Activated CD4-positive, alpha-beta T cell treated with anti-CD3 and anti-CD28 coated beads, Interleukin-2, amount 50 U/mL, for 4 hours (primary cell): ENCODE data around the gene GCC1.
"Not testable (repeated sequence)": the region's sequence is repeated elsewhere in the genome, so short reads cannot be mapped to it uniquely, and the experiment has no call there.

Experiments
- DNase-seq, 2 experiments: peaks; one replicate each; pipeline ENCODE4 v3.0.0-alpha.2; 2020

The GCC1 gene

DNA sequence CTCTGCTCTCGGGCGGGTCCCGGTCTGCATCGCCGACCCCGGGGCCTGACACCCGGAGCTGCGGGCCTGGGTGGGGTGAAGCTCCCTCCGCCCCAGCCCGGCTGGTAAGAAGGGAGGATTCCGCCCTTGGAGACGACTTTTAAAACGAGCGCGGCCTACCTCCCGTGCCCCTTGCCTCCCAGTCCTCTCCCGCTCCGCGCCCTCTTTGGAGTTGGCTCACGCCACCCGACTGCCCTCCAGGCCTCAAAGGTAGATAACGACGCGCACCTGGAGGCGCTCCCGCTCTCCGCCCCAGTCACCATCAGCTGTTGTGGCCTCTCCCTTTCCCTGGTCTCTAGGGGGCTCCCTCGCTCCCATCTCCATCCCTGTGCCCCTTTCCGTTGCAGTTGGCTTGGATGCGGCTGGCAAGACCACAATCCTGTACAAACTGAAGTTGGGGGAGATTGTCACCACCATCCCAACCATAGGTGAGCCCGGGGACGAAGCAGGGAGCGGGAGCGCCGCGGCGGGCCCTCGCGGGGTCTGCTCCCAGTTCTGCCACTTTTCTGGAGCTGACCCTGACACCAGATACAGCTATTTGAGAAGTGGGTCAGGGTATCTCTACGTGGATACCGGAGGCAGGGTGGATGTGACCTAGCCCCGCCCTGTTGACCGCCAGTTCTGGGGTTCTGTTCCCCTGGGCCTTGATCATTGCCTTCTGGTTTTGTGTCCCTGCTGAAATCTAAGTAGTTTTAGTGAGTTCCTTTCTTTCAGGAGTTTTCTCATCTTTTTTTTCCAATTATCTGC, 3.5 kb upstream of the GCC1 start:
- peak in 1 of 2 experiments; percentile 6 for DNase-seq

DNA sequence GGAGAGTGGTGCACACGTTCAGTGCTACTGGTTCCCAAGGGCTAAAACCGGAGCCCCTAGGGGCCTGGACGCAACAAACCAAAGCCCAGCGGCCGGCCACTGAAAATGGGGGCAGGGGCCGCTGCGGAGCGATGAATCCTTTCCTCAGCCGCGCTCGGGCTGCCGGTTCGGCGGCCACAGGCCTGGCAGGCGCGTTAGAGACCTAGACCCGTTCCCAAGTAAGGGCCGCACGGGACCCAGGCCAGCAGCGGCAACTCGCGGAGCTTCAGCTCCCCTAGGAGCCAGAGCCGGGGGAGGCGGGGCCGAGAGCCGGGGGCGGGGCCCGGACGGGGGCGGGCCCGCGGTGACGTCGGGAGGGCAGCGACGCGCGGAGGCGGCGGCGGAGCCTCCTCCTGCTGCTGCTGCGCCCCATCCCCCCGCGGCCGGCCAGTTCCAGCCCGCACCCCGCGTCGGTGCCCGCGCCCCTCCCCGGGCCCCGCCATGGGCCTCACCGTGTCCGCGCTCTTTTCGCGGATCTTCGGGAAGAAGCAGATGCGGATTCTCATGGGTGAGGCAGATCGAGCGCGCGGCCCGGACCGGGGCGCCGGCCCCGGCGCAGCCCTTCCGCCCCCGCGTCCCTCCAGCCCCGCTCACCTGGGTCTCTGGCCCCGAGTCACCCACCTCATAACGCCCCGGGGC, 2.8 kb upstream of the GCC1 start, which contains the start of gene ARF5:
TSS of gene ARF5 (plus strand) at position 393 of the 678 bp plus-strand sequence. CDS start at position 481, 88 bp downstream.
- peak; percentile 82 to 84 for DNase-seq

DNA sequence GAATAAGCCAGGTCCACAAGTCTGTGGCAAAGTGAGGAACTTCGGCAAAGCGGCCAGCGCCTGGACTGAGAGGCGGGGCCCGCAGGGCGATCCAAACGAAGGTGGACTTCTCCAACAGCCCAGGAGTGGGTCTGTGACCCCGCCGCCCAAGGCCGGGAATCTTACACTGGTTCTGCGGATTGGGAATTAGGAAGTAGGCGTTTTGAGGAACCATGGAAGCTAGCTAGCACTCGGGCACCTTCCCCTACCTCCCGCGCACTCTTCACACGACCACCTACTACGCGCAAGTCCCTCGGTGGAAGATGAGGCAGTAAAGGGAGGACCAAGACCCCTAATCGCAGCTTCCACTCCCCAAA, 2.2 kb upstream of the GCC1 start:
- no peak for DNase-seq

DNA sequence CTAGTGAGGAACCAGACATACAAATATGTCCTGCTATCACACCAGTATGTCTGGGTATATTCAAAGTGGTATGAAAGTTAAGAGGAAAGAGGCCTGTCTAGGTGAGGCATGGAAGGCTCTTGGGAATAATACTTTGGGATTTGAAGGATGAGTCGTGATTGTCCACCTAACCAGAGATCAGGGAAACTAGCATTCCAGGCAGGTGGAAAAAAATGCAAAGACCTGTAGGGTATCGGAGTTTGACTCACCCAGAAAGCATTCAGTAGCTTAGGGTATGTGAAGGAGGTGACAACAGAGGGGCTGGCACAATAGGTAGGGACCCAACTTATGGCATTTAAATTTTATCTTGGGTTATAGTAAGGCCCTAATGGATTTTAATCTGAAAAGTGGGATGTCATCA, 950 bp upstream of the GCC1 start:
- no peak for DNase-seq

DNA sequence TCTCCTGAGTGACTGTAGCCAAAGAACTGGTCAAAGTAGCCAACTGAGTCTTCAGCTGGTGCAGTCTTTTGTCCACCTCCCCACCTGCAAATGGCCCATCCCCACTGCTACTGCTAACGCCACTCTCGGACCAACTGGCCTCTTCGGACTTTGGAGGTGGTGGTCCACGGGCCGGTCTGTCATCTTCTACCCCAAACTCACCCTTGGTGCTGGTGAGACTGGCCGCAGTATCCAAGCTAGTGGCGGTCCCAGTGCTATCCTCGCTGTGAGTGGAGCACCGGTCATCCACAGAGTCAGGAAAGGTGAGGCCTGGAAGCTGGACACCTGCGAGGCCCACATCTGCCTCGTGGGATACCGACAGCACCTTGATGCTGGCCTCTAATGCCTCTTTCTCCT, 750 bp downstream of the GCC1 start:
- no peak for DNase-seq

DNA sequence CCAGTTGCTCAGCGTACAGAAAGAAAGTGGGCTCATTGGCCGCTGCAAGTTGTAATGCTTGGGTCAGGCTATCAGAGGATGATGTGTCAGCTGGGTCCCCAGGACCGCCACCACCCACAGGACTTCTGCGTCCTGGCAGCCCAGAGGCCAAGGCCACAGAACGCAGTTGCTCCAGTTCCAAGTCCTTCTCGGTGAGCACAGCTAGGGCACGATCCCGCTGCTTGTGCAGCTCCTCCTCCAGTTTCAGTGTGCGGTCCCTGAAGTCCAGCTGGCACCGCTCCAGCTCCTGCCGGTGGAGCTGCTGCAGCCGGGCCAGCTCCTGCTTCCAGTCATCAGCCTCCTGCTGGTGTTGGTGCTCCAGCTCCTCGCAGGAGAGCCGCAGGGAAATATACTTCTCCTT, 3.0 kb downstream of the GCC1 start:
- no peak for DNase-seq

DNA sequence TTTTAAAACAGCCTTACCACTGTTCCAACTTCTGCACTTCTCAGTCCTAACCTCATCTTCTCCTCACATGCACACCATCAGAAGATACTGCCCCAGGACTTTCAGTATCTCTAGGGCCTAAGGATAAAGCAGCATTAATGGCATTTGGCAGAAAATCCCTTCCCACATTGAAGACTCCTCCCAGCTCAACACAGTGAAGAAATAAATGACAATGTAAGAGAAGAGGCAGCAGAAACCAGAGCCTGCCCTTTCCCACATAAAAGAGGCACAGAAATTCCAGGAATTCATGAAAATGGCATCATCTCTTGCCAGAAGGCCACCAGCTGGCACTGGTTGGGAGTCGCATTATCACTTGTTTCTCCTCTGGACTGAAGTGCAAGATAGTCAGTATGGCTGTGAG, 3.7 kb downstream of the GCC1 start:
- no peak for DNase-seq

DNA sequence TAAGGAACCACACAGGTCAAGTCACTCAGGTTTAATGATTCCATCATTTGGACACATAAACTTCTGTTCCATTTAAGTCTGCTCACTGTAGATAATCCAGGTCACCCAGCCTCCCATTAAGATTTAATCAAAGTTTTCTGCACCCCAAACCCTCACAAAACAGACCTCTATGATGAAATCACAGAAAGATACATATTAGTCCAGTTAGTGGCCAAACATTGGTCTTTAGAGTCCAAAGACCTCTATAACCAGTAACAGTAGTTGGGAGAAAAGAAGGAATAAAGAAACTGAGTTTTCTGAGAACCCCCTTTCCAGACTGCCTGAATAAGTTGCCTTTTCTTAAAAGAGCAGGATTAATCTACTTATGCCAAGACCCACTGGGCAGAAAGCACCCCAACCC, 4.8 kb downstream of the GCC1 start:
- DNase-seq, result no peak

DNA sequence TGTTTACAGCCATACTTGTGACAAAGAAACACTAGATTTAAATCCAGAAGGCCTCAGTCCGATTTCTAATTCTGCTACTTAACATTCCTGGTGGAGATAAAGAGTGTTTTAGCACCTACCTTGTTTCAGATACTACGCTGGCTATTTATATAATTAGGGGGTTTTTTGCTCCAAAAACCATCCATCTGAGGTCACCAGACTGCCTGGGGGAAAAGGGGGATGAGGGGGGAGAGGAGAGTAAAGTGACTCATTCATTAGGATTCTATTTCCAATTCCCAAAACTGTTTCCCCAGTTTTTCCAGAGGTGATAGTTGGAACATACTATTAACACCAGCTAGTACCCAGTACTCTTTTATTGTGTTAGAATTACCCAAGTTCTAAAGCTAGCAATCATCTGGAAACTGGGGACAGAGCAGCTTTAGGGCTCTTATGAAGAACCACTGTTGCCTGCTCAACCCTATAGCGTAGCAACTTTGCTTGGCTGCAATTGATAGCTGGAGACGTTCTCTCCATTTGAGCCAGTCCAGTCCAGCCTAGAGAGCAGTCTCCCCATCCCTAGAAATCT, 6.6 kb downstream of the GCC1 start:
- no peak for DNase-seq

DNA sequence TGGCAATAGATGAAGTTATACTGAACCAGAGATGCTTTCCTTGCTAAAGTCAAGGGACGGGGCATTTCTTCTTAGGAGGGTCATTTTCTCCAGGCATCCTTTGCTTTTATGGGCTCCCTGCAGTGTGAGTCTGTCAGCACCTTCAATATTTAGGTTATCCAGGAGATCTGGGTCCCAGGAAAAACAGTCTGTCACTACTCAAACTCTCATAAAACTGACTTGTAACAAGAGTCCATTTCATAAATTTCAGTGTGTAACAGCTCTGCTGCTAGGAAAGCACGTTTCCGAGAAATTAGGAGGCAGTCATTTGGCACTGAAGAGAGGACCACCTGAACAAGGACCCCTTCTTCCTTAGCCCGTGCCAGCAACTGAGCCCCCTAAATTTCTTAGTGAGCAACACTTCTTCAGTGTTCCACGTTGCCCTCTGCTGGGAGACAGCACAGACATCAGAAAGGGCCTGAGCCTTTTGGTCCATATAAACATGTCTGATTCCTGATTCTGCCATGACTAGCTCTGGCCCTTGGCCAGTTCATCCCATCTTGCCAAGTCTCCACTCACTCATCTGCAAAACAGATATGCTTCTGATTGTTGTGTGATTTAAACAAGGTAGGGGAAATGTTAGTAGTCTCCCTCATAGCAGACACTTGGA, 7.2 kb downstream of the GCC1 start:
- no peak for DNase-seq

DNA sequence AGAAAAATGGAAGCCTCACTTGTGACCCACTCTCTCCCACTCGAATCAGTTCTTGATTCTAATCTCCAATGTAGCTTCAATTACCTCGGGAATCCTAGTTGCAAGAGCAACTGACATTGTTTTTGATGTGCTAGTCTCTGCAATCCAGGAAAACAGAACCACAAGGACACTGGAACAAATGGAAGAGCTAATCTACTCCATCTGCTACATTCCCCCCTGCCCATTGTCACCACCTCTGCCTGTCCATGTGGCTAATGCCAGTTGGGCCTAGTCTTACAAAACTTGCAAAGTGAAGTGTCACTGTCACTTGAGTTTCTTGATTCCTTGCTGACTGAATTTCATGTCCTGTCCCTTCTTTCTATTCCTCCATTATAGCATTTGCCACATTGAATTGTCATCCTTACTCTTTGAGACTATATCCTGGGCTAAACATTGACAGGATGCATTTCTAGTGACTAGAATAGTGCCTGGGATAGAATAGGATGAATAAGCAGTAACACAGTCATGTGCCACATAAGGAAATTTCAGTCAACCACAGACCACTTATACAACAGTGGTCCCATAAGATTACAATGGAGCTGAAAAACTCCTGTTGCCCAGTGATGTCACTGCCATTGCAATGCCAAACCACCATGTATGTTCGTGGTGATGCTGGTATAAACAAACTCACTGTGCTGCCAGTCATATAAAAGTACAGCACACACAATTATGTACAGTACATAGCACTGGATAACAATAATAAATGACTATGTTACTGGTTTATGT, 13.5 kb downstream of the GCC1 start:
- DNase-seq, result no peak

DNA sequence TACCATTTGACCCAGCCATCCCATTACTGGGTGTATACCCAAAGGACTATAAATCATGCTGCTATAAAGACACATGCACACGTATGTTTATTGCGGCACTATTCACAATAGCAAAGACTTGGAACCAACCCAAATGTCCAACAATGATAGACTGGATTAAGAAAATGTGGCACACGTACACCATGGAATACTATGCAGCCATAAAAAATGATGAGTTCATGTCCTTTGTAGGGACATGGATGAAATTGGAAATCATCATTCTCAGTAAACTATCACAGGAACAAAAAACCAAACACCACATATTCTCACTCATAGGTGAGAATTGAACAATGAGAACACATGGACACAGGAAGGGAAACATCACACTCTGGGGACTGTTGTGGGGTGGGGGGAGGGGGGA, 17.4 kb downstream of the GCC1 start:
- DNase-seq, result not testable (repeated sequence)

DNA sequence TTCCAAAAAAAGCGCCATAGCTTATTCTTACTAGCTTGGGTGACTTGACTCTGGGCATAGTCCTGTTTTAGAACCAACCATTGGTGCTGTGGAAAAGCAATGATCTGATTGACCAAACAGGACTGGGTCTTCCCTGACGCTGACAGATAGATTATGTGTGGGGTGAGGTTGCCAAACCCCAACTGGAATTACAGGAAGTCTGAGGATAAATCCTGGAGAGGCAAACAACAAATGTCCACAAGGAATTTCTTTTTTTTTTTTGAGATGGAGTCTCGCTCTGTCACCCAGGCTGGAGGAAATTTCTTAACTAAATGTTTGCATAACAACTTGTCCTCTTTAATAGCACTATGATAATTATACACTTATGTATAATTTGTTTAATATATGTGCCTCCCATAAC, 19.2 kb downstream of the GCC1 start:
- DNase-seq, result no peak

DNA sequence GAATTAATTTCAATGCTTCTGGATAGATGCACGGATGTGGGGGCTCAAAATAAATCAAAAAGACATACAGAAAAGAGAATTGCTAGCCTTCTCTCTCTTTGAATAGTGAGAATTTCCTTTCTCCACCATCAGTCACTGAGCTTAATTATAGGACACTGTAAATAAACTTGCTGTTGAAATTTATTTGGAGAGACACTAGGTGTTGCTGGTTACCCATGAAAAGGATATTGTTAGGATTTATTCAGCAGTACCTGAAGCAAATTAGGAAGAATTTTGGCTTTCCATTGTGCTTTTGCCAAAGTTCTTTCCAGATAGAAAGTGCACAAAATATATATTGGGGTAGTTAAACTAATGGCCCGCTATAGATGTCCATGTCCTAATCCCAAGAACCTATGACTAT, 27.6 kb downstream of the GCC1 start:
- DNase-seq, result no peak

DNA sequence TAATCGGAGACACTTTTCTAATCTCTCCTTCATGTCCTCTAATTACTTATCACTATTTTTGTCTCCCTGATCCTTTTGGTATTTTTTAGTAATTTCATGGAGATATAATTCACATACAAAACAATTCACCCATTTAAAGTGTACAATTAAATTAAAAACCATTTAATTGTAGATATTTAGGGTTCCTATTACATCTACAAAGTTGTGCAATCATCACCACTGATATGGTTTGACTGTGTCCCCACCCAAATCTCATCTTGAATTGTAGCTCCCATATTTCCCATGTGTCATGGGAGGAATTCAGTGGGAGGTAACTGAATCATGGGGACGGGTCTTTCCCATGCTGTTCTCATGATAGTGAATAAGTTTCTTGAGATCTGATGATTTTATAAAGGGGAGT, 29.0 kb downstream of the GCC1 start:
- no peak for DNase-seq

DNA sequence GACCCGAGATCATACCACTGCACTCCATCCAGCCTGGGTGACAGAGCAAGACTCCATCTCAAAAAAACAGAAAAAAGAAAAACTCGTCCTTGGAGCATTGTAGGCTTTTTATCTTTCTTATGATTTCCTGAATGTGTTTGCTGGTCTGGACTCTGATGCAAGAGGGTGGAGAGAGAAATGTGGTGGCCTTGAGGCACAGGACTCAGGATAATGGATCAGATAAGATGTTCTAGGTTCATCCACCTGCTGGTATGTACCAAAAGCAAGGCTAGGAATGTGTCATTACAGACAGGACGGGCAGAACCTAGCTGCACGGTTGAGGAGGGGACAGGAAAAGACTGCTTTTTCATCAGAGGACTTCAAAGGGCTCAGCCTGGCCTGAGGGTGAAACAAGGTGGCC, 33.5 kb downstream of the GCC1 start:
- no peak for DNase-seq

DNA sequence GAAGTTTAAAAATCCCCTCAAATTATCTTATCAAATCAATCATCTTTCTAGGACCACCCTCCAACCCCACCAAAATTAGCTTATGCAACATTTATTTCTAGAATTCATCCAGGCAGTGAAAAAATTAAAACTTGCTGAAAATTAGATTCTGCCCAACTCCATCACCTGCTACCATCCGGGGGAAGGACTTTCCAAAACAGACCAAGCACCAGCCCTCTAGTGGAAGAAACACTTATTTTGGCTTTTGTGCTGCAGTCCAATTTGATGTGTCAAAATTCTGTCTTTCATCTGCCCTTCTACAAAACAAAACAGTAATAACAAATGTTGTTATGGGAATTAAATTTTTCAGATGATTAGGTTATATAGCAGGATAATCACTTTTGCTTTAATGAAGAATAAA, 35.1 kb downstream of the GCC1 start:
- no peak for DNase-seq

DNA sequence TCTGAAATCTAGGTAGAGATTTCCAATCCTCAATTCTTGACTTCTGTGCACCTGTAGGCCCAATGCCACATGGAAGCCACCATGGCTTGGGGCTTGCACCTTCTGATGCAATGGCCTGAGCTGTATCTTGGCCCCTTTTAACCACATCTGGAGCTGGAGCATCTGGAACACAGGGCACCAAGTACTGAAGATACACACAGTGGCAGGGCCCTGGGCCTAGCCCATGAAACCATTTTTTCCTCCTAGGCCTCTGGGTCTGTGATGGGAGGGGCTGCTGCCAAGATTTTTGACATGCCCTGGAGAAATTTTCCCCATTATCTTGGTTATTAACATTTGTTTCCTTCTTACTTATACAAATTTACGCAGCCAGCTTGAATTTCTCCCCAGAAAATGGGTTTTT, 39.1 kb downstream of the GCC1 start:
- no peak for DNase-seq

DNA sequence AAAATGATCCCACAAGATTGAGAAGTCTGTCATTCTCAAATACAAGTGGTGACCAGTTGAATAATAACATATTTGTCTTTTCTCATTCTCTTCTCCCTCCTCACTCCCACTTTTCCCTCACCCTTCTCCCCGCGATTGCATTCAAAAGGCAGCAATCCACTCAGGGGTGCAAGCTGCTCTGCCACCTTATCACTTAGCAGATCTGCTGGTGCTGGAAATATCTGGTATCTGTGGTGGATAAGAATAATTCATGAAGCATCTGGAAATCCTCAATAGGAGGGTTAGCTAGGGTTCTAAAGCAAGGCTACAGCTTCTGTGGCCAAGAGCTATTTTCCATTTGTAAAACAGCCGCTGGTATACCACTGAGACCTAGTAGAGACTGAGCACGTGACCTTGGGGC, 43.8 kb downstream of the GCC1 start:
- no peak for DNase-seq

DNA sequence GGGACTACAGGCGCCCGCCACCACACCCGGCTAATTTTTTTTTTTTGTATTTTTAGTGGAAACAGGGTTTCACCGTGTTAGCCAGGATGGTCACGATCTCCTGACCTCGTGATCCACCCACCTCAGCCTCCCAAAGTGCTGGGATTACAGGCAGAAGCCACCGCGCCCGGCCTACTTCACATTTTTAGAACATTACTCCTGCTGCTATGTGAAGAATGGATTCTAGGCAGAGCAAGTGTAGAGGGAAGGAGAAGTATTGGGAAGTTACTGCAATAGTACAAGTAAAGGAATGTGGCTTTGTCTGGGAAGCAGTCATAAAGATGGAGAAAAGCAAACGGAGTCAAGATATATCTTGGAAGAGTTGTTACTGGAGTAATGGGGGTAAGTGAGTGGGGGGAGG, 44.9 kb downstream of the GCC1 start:
- DNase-seq, result not testable (repeated sequence)

DNA sequence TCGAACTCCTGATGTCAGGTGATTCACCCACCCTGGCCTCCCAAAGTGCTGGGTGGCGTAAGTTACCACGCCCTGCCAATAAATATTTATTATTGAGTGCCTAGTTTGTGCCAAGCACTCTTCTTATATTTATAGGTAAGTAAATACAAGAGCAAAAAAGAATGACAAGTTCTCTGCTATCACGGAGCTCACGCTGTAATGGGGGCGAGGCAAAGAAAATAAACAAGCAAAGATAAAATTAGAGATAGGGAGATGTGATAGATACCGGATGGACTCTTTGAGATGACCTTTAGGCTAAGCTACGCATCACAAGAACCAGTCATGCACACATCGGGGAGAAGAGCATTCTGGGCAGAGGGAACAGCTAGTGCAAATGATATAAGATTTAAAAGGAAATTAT, 46.3 kb downstream of the GCC1 start:
- no peak for DNase-seq

DNA sequence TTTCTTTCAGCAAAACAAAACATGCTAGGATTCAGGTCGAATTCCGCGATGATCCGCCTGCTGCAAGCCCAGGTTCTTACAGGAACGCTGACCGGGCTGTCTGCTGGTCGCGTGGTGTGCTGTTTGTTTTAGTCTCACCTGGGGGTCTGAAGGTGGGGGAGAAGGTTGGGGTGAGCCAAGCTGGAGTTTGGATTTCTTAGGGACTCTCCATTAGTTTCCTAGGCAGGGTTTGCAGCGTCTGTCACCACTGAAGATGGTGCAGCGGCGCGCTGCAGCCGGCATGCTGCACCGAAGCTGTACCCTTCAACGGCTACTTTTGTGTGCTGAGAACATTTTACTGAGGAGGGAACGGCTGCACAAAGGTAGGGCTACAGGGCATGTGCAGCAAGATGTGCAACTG, 48.7 kb downstream of the GCC1 start:
- DNase-seq, result no peak

DNA sequence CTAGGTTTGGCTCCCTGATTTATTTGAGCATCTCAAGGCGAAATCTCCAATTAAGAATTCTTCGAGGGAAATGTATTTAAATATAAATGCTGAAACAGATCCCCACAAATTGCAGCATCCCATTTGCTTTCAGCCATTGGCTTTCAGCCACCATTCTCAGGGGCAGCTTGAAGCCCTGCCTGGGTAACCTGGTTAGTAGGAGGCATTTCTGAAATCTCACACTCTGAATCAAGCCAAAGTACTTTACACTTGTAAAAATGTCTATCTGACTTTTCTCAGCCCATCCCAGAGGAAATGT, 49.1 kb downstream of the GCC1 start:
- no peak for DNase-seq
